Measurements from ENCODE around the gene RAET1L.
A peak's percentile ranks its signal among the peaks of the same experiment; 100 is the strongest.
"Not testable (repeated sequence)": the region's sequence is repeated elsewhere in the genome, so short reads cannot be mapped to it uniquely, and the experiment has no call there.

Gene RAET1L

DNA sequence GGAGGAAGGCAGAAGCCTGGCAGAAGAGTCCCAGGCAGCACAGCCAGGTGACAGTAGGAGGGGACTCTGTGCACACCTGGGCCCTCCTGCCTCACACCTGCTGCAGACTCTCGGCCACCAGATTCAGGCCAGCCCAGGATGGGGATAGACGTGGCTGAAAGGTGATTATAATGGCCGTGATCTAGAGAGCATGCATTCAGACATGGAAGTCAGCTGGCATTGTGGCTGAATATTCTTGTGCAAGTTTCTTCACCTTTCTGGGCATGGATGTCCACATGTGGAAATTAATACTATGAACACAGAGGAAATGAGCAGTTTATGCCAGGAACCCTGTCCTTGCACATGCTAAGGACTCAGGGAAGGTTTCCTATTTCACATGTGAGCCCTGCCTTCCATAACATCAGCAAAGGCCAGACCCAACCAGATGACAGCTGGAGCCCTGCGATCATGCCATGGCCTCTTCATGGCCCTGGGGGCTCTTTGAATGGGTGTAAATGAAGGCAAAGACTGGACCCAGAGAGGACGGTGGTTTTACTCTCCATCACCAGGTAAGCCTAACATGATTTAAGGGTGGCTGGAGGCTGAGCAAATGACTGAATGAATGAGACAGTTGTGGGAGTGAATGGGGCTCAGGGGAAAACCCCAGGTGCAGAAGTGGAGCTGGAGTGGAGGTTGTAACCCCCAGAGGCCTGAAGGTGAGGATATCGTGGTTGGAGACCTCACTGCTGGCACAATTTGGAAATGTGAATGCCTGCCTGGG, 2.7 kb upstream of the RAET1L start:
- H3K27me3 ChIP-seq (ENCODE audit: control insufficient read depth, insufficient read depth, low read length): peaks cover 89% of the 10 kb centered on the region
- no peaks in the 10 kb centered on the region for H3K9me3 ChIP-seq (ENCODE audit: control insufficient read depth, insufficient read depth, low read length)

DNA sequence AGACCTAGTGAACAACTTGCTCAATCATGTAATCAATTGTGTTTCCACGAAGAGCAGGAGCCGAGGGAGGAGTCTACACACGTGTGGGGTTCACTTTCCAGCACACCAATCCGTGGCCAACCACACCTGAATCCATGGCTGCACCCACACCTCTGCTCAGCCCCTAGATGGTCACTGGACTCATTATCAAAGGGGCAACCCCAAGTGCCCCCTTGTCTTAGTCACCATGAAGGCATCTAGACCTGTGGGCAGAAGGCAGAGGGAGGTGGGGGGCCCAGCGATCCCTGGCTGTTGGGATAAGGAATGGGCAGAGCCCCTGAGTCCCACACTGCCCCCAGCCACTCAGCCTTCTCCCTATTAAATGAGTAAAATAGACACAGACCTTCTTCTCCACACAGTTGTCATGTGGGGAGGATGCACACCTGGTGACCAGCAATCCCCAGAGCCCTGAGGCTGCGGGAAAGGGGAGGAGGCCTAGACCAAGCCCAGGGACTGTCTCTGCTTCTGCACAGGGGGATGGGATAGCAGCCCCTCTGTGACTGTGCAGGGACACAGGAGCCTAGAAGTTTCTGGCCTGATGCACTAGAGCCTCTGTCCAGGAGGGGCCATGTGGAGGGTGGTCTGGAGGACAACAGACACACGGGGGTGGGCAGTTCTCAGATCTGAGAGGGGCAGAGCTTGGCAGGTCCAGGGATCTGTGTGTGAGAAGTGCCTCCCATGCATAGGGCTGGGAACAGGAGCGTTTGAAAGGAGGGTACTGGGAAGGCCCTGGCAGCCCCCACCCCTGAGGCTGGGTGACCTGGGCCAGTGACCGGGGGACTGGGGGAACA, 1.9 kb upstream of the RAET1L start:
- H3K27me3 ChIP-seq (ENCODE audit: control insufficient read depth, insufficient read depth, low read length): peaks cover 83% of the 10 kb centered on the region
- no peaks in the 10 kb centered on the region for H3K36me3 ChIP-seq (ENCODE audit: control insufficient read depth, insufficient read depth, low read length)
- no peaks in the 10 kb centered on the region for H3K9me3 ChIP-seq (ENCODE audit: control insufficient read depth, insufficient read depth, low read length)
- no peak overlapping the region for H3K9ac ChIP-seq (ENCODE audit: low read depth, low read length)
- H3K4me3 ChIP-seq (ENCODE audit: low read depth, low read length): no peak overlapping the region
- H3K4me1 ChIP-seq (ENCODE audit: control insufficient read depth, insufficient read depth, low read length): peaks cover 3% of the 10 kb centered on the region

More for the DNA sequence above, 2.7 kb upstream of the RAET1L start:
- Histone ChIP-seq H3K4me1 (ENCODE audit: control insufficient read depth, insufficient read depth, low read length) (peaks cover 3% of the 10 kb centered on the region), H3K36me3 (ENCODE audit: control insufficient read depth, insufficient read depth, low read length) (no peaks in the 10 kb centered on the region), H3K9ac (ENCODE audit: low read depth, low read length) (no peak overlapping the region), H3K4me3 (ENCODE audit: low read depth, low read length) (no peak overlapping the region)

DNA sequence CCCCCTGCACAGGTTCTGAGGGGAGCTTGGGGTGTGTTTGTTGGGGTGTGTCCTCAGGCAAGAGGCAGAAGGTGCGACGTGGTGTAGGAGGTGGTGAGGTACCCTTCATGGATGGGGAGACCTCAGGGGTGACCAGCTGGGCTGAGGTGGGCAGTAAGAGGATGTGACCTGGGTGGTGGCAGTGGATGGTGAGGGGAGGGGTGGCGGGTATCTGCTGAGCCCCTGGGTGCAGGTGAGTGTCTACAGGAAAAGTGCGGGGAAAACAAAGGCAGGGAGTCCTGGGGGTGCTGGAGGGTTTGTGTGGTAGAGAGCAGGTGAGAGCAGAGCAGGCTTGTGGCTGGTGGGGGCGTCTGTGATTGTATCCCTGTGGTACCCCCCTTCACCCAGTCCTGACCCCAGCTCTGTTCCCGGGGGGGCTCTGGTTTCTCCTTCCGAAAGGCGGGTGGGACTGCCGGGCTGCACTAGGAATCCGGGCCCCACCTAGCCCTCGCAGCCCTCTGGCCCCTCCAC, 631 bp downstream of the RAET1L start:
- Histone ChIP-seq H3K36me3 (ENCODE audit: control insufficient read depth, insufficient read depth, low read length) (no peaks in the 10 kb centered on the region), H3K4me1 (ENCODE audit: control insufficient read depth, insufficient read depth, low read length) (peaks cover 3% of the 10 kb centered on the region), H3K27me3 (ENCODE audit: control insufficient read depth, insufficient read depth, low read length) (peaks cover 70% of the 10 kb centered on the region), H3K9ac (ENCODE audit: low read depth, low read length) (no peak overlapping the region), H3K9me3 (ENCODE audit: control insufficient read depth, insufficient read depth, low read length) (no peaks in the 10 kb centered on the region), H3K4me3 (ENCODE audit: low read depth, low read length) (peak overlapping the region; percentile 50)

DNA sequence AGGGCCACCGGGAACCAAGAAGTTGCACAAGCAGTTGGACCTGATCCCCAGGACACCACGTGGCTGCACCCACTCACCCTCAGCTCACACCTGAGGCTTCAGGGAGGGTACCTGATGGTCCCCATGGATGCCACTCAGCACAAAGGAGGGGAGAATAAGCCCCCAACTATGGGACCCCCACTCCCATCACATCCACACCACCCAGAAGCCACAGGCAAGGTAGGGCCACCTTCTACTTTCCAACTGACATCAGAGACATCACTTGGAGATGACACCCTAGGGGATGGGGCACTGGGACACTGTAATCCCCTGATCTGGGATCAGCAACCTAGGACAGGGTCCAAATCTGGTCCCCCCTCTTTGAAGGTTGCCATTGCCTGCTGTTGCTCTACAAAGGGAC, 1.3 kb downstream of the RAET1L start:
- H3K27me3 ChIP-seq (ENCODE audit: control insufficient read depth, insufficient read depth, low read length): peaks cover 67% of the 10 kb centered on the region
- not testable (repeated sequence) for H3K4me1 ChIP-seq (ENCODE audit: control insufficient read depth, insufficient read depth, low read length); H3K9ac ChIP-seq (ENCODE audit: low read depth, low read length); H3K36me3 ChIP-seq (ENCODE audit: control insufficient read depth, insufficient read depth, low read length); H3K9me3 ChIP-seq (ENCODE audit: control insufficient read depth, insufficient read depth, low read length); H3K4me3 ChIP-seq (ENCODE audit: low read depth, low read length)

DNA sequence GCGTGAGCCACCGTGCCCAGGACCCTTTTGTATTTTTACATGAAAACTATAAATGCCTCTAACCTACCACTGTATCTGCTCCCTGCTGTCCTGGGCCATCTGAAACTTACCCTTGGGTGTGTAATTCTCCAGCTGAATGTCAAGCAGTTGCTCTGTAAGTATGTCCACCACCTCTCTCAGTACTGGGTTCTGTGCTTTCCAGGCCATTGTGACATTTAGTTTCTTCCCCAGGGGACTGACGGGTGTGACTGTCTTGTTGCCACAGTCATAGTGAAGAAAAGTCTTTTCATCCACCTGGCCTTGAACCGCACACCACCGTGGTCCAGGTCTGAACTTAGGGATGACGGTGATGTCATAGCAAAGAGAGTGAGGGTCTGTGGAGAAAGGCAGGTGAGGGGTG, 3.5 kb downstream of the RAET1L start:
- H3K36me3 ChIP-seq (ENCODE audit: control insufficient read depth, insufficient read depth, low read length); H3K4me3 ChIP-seq (ENCODE audit: low read depth, low read length); H3K9me3 ChIP-seq (ENCODE audit: control insufficient read depth, insufficient read depth, low read length); H3K9ac ChIP-seq (ENCODE audit: low read depth, low read length); H3K4me1 ChIP-seq (ENCODE audit: control insufficient read depth, insufficient read depth, low read length): not testable (repeated sequence)
- peaks cover 64% of the 10 kb centered on the region for H3K27me3 ChIP-seq (ENCODE audit: control insufficient read depth, insufficient read depth, low read length)

DNA sequence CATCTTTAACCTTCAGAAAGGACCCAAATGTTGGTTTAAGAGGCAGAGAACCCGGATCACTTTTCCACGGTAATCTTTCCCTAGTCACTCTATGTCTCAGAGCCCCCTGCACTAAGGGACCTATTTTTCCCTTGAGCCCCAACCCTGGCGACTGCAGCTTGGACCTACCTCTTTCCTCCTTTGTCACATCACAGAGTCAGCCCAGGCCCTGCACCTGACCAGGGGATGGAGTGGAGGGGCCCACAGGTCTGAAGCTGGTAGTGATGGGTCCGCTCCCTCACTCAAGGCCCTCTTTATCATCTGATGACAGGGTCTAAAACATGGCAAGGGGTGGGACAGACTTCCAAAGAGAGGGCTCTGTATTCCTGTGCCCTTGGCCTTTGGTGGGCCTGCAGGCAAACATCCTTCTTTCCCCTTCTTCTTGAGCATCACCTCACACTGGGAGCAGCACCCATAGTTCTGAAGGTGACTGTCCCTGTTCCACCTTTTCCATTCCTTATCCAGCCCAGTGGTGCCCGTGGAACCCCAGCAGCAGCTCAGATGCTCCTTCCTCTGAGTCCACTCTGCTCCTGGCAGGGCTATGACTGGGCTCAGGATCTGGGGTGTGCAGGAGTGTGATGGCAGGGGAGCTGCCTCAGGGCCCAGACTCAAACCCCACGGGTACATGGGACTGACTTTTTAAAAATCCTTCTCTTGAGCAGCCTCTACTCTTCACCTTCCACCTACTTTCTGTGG, 6.3 kb downstream of the RAET1L start:
- no peaks in the 10 kb centered on the region for H3K9me3 ChIP-seq (ENCODE audit: control insufficient read depth, insufficient read depth, low read length)
- H3K4me1 ChIP-seq (ENCODE audit: control insufficient read depth, insufficient read depth, low read length): no peaks in the 10 kb centered on the region
- H3K4me3 ChIP-seq (ENCODE audit: low read depth, low read length): no peak overlapping the region
- H3K9ac ChIP-seq (ENCODE audit: low read depth, low read length): no peak overlapping the region
- H3K36me3 ChIP-seq (ENCODE audit: control insufficient read depth, insufficient read depth, low read length): no peaks in the 10 kb centered on the region
- H3K27me3 ChIP-seq (ENCODE audit: control insufficient read depth, insufficient read depth, low read length): peaks cover 64% of the 10 kb centered on the region

DNA sequence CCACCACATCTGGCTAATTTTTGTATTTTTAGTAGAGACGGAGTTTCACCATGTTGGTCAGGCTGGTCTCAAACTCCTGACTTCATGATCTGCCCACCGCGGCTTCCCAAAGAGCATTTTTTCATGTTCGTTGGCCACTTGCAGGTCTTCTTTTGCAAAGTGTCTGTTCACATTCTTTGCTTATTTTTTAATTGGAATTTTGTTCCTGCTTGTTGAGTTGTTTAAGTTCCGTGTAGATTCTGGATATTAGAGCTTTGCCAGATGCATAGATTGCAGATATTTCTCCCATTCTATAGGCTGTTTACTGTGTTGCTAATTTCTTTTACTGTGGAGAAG, 8.2 kb downstream of the RAET1L start:
- peaks cover 74% of the 10 kb centered on the region for H3K27me3 ChIP-seq (ENCODE audit: control insufficient read depth, insufficient read depth, low read length)
- H3K9me3 ChIP-seq (ENCODE audit: control insufficient read depth, insufficient read depth, low read length): not testable (repeated sequence)

DNA sequence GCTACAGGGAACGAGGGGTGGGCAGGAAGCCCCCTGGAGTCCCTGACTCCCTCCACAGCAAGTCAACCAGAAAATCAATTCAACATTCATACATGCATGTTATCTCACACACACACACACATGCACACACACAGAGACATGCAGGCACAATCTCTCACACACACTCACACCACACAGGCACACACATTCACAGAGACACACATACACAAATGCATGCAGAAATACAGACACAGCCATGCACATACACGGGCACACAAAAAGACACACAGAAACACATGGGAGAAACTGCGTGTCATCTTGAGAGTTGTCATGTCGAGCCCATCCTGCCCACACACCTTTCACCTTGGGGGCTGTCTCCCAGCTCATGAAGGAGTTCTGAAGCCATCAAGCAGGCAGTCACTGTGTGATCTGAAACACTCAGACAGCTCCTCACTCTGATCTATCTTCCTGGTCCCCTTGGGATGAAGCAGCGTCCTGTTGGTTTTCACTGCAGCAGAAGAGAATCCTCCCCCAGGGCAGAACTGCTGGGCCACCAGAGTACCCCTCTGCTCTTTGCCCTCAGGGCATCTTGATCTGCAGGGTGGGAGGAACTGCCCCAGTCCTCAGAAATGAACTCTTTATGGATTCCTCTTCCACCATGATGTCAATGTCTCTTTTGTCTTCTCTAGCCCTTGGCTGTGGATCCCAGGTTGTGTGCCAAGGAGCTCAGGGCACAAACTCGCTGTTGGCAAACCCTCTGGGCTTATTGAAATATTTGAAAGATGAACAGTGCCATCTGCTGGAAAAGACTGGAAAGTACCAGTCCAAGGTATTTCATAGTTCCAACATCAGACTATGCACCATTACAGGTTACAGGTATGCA, 8.8 kb downstream of the RAET1L start:
- Histone ChIP-seq H3K9ac (ENCODE audit: low read depth, low read length) (no peak overlapping the region), H3K9me3 (ENCODE audit: control insufficient read depth, insufficient read depth, low read length) (no peaks in the 10 kb centered on the region), H3K4me1 (ENCODE audit: control insufficient read depth, insufficient read depth, low read length) (no peaks in the 10 kb centered on the region), H3K36me3 (ENCODE audit: control insufficient read depth, insufficient read depth, low read length) (no peaks in the 10 kb centered on the region), H3K27me3 (ENCODE audit: control insufficient read depth, insufficient read depth, low read length) (peaks cover 80% of the 10 kb centered on the region), H3K4me3 (ENCODE audit: low read depth, low read length) (no peak overlapping the region)

More for the DNA sequence above, 8.2 kb downstream of the RAET1L start:
- not testable (repeated sequence) for H3K36me3 ChIP-seq (ENCODE audit: control insufficient read depth, insufficient read depth, low read length); H3K9ac ChIP-seq (ENCODE audit: low read depth, low read length); H3K4me3 ChIP-seq (ENCODE audit: low read depth, low read length); H3K4me1 ChIP-seq (ENCODE audit: control insufficient read depth, insufficient read depth, low read length)

DNA sequence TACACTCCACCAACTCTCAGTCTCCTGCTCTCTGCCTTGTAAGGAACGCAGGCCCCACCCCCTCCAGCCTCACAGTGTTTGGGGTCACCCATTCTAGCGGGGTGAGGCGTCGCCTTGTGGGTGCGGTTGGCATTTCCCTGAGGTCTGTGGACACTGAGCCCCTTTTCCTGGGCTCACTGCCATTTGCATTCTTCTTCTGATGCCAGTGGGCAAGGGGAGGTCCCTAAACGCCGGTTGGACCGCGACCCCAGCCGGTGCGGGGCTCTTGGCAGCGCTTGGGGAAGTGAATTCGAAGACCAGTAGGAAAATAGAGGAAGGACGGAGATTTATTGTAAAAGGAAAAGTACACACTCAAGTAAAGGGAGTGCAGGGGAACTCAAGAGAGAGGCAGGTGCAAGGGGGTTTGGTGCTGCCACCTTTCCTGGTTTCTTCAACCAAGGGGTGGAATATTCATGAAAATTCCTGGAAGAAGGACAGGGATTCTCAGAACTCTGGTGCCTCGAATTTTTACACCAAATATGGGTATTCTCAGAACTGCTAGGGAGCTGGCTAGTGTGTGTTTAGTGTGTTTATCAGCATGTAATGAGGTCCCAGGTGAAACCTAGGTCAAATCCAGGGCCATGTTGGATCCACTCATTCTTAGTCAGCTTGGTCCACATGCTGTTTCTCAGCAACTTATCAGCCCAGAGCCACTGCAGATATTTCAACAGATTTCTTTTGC, 9.9 kb downstream of the RAET1L start:
- not testable (repeated sequence) for H3K36me3 ChIP-seq (ENCODE audit: control insufficient read depth, insufficient read depth, low read length); H3K9me3 ChIP-seq (ENCODE audit: control insufficient read depth, insufficient read depth, low read length); H3K4me3 ChIP-seq (ENCODE audit: low read depth, low read length); H3K9ac ChIP-seq (ENCODE audit: low read depth, low read length); H3K4me1 ChIP-seq (ENCODE audit: control insufficient read depth, insufficient read depth, low read length)
- peaks cover 84% of the 10 kb centered on the region for H3K27me3 ChIP-seq (ENCODE audit: control insufficient read depth, insufficient read depth, low read length)

DNA sequence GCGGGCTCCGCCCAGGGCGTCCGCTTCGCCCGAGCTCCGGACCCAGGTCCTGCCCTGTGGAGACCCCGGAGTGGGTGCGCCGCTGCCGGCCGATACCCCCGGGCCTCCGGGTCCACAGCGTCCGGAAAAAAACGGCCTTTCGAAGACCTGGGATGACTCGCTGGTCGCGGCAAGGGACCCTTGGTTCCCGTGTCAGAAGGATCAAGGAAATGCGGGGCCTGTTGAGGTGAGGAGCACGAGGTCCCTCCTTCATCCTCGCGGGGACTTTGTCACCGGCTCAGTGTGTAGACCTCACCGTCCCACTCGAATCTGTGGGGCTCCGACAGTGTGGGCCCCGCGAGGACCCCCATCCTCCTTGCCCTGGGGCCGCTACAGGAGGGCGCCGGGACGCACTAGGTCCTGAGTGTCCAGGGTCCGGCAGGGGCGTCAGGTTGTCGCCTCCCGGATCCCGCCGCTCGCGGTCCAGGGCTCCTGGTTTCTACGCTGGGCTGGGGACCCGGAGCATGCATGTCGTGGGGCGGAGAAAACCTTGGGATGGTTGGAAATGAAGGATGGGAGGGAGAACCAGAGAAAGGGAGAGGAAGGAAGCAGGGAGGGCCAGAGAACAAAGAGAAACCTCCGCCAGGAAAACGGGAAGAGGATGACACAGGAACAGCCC, 10.6 kb downstream of the RAET1L start:
- not testable (repeated sequence) for H3K36me3 ChIP-seq (ENCODE audit: control insufficient read depth, insufficient read depth, low read length); H3K9ac ChIP-seq (ENCODE audit: low read depth, low read length); H3K4me1 ChIP-seq (ENCODE audit: control insufficient read depth, insufficient read depth, low read length); H3K4me3 ChIP-seq (ENCODE audit: low read depth, low read length); H3K9me3 ChIP-seq (ENCODE audit: control insufficient read depth, insufficient read depth, low read length)
- peaks cover 89% of the 10 kb centered on the region for H3K27me3 ChIP-seq (ENCODE audit: control insufficient read depth, insufficient read depth, low read length)
